Psoas muscle (tissue), 8 donors: ENCODE measurements around the gene IRF9. TPM values are rescaled to one million over a fixed set of nuclear protein-coding genes. Genes with fewer than 3 reads are reported as not detected.

ENCODE experiments used
- ATAC-seq, 4 donors: fragments of 200-7000 bp; cut with Tn5 transposase; one replicate each; pipeline ENCODE4 v1.9.1; 2020; ENCODE audit warnings: moderate library complexity in 3 of 4, mild to moderate bottlenecking in 2 of 4
- DNase-seq, 2 donors: peaks; one replicate each; pipeline ENCODE4 v3.0.0-alpha.2; 2020
- H3K27ac ChIP-seq: fragments of 200-600 bp; one replicate; pipeline ENCODE4 v1.8.0; 2022
- H3K27me3 ChIP-seq, 3 donors: fragments of 200-600 bp in 1 of 3; one replicate each; pipeline versions ENCODE4 v1.6.1 to v1.8.0; 2013 to 2022; ENCODE audit warnings: low read length in 2 of 3, mild to moderate bottlenecking in 2 of 3, moderate library complexity in 1 of 3; ENCODE audit not compliant: insufficient read depth in 3 of 3
- H3K36me3 ChIP-seq, 2 donors: fragments of 200-600 bp in 1 of 2; one replicate each; pipeline versions ENCODE4 v1.6.1 to v1.8.0; 2013 to 2022; ENCODE audit warnings: low read depth in 1 of 2, mild to moderate bottlenecking in 1 of 2, moderate library complexity in 1 of 2; ENCODE audit not compliant: insufficient read depth in 1 of 2
- H3K4me1 ChIP-seq: fragments of 200-600 bp; one replicate; pipeline ENCODE4 v1.8.0; 2022
- H3K4me3 ChIP-seq: fragments of 200-600 bp; one replicate; pipeline ENCODE4 v1.8.0; 2022; ENCODE audit warnings: mild to moderate bottlenecking
- H3K9me3 ChIP-seq: fragments of 200-600 bp; one replicate; pipeline ENCODE4 v1.8.0; 2022
- CTCF ChIP-seq: fragments of 200-600 bp; IDR thresholded peaks from one replicate; pipeline ENCODE4 v1.8.0; 2022; ENCODE audit warnings: antibody characterized with exemption
- WGBS, 3 donors: extraction: QIAGEN DNeasy Blood & Tissue Kit; methylation state at CpG; one replicate each; pipeline versions ENCODE4 v1.1.6 to v1.1.7; 2013; 5-methylcytosine and 5-hydroxymethylcytosine counted together
- intact Hi-C, 2 donors: fragments of 100-400 bp; cut with DNase I; formaldehyde crosslinking; loops; one replicate each; pipeline versions ENCODE4 v1.11.0 to v1.14.2; 2022
- long read RNA-seq, 2 donors: library from polyadenylated mRNA; unstranded; transcript quantifications; one replicate each; pipeline ENCODE4 v2.0.0, GENCODE V29; 2021
- polyA plus RNA-seq, 3 donors: library from polyadenylated mRNA; stranded (reverse); fragments of 200-250 nt; gene quantifications; one replicate each; pipeline ENCODE4 v1.2.3, GENCODE V29; 2013
- total RNA-seq, 4 donors: library from RNA; stranded (reverse); fragmentation: NEBNext Ultra II Directional in 2 of 4; extraction: Animal tissue kit (Norgen Biotek cat#: 25700) in 2 of 4; gene quantifications; one replicate each; pipeline versions ENCODE4 v1.2.1 to v1.2.4, GENCODE V29; 2021 to 2023
- donor health status: healthy with polysubstance abuse.
- donor health status: DM: no; HTN: no; CAD: no; lungs with moderate emphysema.
- donor health status: Bipolar disorder and iron deficiency.
- donor health status: healthy.
- donor health status: DM: yes; HTN: yes; CAD: no.
- donor health status: DM: no; HTN: no; CAD: no.
- donor health status: DM: no; HTN: no; CAD: no.
- donor health status: DM: yes; HTN: yes; CAD: no.

IRF9 gene
- 10 to 100 TPM; 10.4 to 21.6 (median 15.1) TPM for total RNA-seq
- 10 to 100 TPM in 2 of 3 donors, 1 to 10 TPM in 1; 7.9 to 14.2 (median 11.8) TPM for polyA plus RNA-seq
- long read RNA-seq, donor 1, partial matches to known transcripts = 1 of 5 reads
- long read RNA-seq, donor 1, other reads (novel, unspliced or antisense) = 1 of 5 reads
- long read RNA-seq, donor 2, transcript IRF9-202 (9 exons, 1,838 nt) = major isoform, 9 of 14 reads
- long read RNA-seq, donor 2, partial matches to known transcripts = 0 of 14 reads
- long read RNA-seq, donor 2, other reads (novel, unspliced or antisense) = 4 of 14 reads

GRCh38 chr14:24160850-24161804 lies at the start of gene IRF9:
Gene IRF9, plus strand, starts transcription at chr14:24161265. Its CDS starts 880 bp downstream, at chr14:24162145.
- Histone ChIP-seq H3K27me3 (no peaks in the 10 kb centered on the region), H3K4me1 (peaks cover 19% of the 10 kb centered on the region), H3K27ac (peak within 1 kb of the TSS; percentile 86), H3K4me3 (peak within 1 kb of the TSS; percentile 74), H3K9me3 (no peaks in the 10 kb centered on the region), H3K36me3 (peaks cover 8 to 75% of the 10 kb centered on the region in 2 donors)
- WGBS, 3 donors = 2 to 8% (median 4%) methylated on average over 11 to 12 of the region's 12 CpGs
- DNase-seq (peak; percentile 95 to 97), ATAC-seq (peak; percentile 90 to 93 (median 91))
- intact Hi-C loops = loop anchor here in 1 of 2 donors (2.0 kb wide), 2 partner anchors 52 to 102 kb away; no protein-coding TSS in a partner anchor
- peak; percentile 96 for TF ChIP-seq CTCF

- H3K36me3 ChIP-seq = peaks cover 0 to 20% of the 10 kb centered on the region in 2 donors
- H3K4me1 ChIP-seq = peaks cover 24% of the 10 kb centered on the region
- no peaks in the 10 kb centered on the region for H3K9me3 ChIP-seq
- peak overlapping the region; percentile 80 for H3K4me3 ChIP-seq
- intact Hi-C loops = loop anchor here (5.0 kb wide), 1 partner anchor 34 kb away; the partner anchor contains the start of genes PSME2 (in 2 of the 2) and RNF31 (in 2 of the 2)
- ATAC-seq (peak in 2 of 4 donors; percentile 1 to 4), DNase-seq (no peak)
- 18 to 19% (median 19%) methylated on average over 15 of the region's 15 CpGs for WGBS, 3 donors
- H3K27me3 ChIP-seq = no peaks in the 10 kb centered on the region
- no peak for TF ChIP-seq CTCF
- H3K27ac ChIP-seq = peak overlapping the region; percentile 100
Observed at GRCh38 chr14:24113379-24113800, 47.7 kb upstream of the IRF9 start.

- intact Hi-C loops = loop anchor here (5.0 kb wide), 1 partner anchor 33 kb away; the partner anchor contains the start of genes PSME2 (in 2 of the 2) and RNF31 (in 2 of the 2)
- H3K9me3 ChIP-seq = no peaks in the 10 kb centered on the region
- DNase-seq (peak; percentile 91 to 93), ATAC-seq (peak; percentile 62 to 74 (median 69))
- H3K27ac ChIP-seq = peak overlapping the region; percentile 100
- peaks cover 0 to 26% of the 10 kb centered on the region in 2 donors for H3K36me3 ChIP-seq
- no peak for TF ChIP-seq CTCF
- H3K4me1 ChIP-seq = peaks cover 18% of the 10 kb centered on the region
- no peaks in the 10 kb centered on the region for H3K27me3 ChIP-seq
- H3K4me3 ChIP-seq = peak overlapping the region; percentile 80
- WGBS, 3 donors = 0% methylated on average over 42 of the region's 42 CpGs
Observed at GRCh38 chr14:24113801-24114531, 47.1 kb upstream of the IRF9 start.
